ENCODE measurements around the gene KRTAP21-2. TPM values are rescaled to one million over a fixed set of nuclear protein-coding genes. Genes with fewer than 3 reads are reported as not detected.

The KRTAP21-2 gene
- total and polyA plus RNA-seq, 2 donors, result not detected

GRCh38 chr21:30726726-30727125, 20.3 kb downstream of the KRTAP21-2 start:
- H3K4me1 ChIP-seq (ENCODE audit: control insufficient read depth in 2 of 2, insufficient read depth in 2 of 2, low read length in 2 of 2), result no peaks in the 10 kb centered on the region
- no peaks in the 10 kb centered on the region for H3K27me3 ChIP-seq (ENCODE audit: control insufficient read depth in 2 of 2, insufficient read depth in 1 of 2, low read length in 1 of 2)
- WGBS, result 85% methylated on average over 1 of the region's 1 CpG
- no peaks in the 10 kb centered on the region for H3K36me3 ChIP-seq (ENCODE audit: control insufficient read depth in 2 of 2, insufficient read depth in 2 of 2, low read length in 1 of 2)
- H3K4me3 ChIP-seq (ENCODE audit: low read length in 2 of 2), result no peak overlapping the region
- H3K9me3 ChIP-seq (ENCODE audit: control insufficient read depth in 2 of 2, insufficient read depth in 1 of 2, low read length in 1 of 2), result no peaks in the 10 kb centered on the region
- no peak overlapping the region for H3K27ac ChIP-seq (ENCODE audit: low read depth in 1 of 2, low read length in 1 of 2)
- no peak for DNase-seq (ENCODE audit: low read depth in 6 of 9, low spot score in 9 of 9)

DNA sequence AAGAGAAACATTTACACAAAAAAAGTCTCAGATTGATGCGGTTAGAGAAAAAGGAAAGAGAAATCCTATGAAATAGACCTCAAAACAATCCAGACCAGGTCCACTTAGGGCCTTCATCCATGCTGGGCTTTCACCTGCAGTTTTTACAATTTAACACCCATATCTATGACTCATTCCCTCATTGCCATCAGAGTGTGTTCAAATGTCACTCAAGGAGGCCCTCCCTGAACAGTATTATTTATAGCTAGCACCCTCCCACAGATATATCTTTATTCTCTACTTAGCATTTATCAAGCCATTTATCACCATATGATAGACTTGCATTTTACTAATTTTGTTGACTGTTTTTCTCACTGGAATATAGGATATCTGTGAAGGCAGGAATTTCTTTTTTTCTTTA, 27.7 kb downstream of the KRTAP21-2 start:
- Histone ChIP-seq H3K27me3 (ENCODE audit: control insufficient read depth in 2 of 2, insufficient read depth in 1 of 2, low read length in 1 of 2) (no peaks in the 10 kb centered on the region), H3K4me3 (ENCODE audit: low read length in 2 of 2) (no peak overlapping the region), H3K4me1 (ENCODE audit: control insufficient read depth in 2 of 2, insufficient read depth in 2 of 2, low read length in 2 of 2) (no peaks in the 10 kb centered on the region), H3K36me3 (ENCODE audit: control insufficient read depth in 2 of 2, insufficient read depth in 2 of 2, low read length in 1 of 2) (no peaks in the 10 kb centered on the region), H3K9me3 (ENCODE audit: control insufficient read depth in 2 of 2, insufficient read depth in 1 of 2, low read length in 1 of 2) (no peaks in the 10 kb centered on the region), H3K27ac (ENCODE audit: low read depth in 1 of 2, low read length in 1 of 2) (no peak overlapping the region)
- DNase-seq (ENCODE audit: low read depth in 6 of 9, low spot score in 9 of 9), result no peak
- WGBS, result 95% methylated on average over 1 of the region's 1 CpG

DNA sequence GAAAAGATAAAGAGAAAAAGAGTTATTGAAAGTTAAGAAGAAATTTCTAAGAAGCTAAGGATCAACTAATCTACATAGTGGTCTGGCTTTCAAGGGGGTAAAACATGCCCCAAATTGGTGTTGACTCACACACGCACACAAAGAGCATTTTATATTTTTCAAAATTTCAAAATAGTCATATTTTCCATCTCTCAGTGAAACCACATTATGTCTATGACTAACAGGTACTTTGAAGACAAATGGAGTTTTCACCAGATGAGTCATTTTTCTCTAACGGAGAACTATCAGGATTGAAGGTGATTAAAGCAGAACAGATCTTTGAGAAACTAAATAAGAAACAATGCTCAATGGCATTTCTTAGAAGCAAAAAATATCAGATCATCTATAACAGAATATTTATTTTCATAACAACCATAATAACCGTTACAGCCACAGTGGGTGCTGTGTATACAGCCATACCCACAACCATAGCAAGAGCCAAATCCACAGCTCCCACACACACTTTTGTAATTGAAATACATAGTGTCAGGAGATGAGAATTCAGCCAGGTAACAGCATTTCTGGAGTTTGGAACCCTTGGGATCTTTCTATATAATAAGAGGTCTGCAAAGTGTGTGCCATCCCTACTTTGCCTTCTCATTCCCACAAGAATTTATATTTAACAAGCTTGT, 28.7 kb downstream of the KRTAP21-2 start, which contains the start of gene KRTAP21-3:
Gene KRTAP21-3 (minus strand): TSS at position 539 of the 671 bp plus-strand sequence. CDS start 18 bp downstream, at position 521.
- Histone ChIP-seq H3K36me3 (ENCODE audit: control insufficient read depth in 2 of 2, insufficient read depth in 2 of 2, low read length in 1 of 2) (no peaks in the 10 kb centered on the region), H3K27me3 (ENCODE audit: control insufficient read depth in 2 of 2, insufficient read depth in 1 of 2, low read length in 1 of 2) (no peaks in the 10 kb centered on the region), H3K4me1 (ENCODE audit: control insufficient read depth in 2 of 2, insufficient read depth in 2 of 2, low read length in 2 of 2) (no peaks in the 10 kb centered on the region), H3K4me3 (ENCODE audit: low read length in 2 of 2) (no peak within 1 kb of the TSS), H3K27ac (ENCODE audit: low read depth in 1 of 2, low read length in 1 of 2) (no peak within 1 kb of the TSS), H3K9me3 (ENCODE audit: control insufficient read depth in 2 of 2, insufficient read depth in 1 of 2, low read length in 1 of 2) (no peaks in the 10 kb centered on the region)
- no peak for DNase-seq (ENCODE audit: low read depth in 6 of 9, low spot score in 9 of 9)
- 93% methylated on average over 3 of the region's 3 CpGs for WGBS

DNA sequence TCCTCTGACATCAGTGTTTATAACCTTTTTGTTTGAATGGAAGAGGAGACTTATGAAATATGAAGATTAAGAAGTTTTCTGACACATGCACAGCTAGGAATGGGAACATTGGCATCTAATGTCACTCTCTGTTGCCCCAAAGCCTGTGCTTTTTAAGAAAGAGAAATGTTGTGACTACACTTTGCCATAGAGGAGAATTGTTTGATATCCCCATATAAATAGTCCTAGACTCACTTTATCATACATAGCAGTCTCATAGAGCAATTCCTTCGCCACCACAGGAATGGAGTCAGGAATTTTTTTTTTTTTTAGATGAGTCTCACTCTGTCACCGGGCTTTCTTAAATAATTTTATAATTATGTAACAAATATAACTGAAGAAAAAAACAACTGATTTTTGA, 30.0 kb downstream of the KRTAP21-2 start:
- H3K27me3 ChIP-seq (ENCODE audit: control insufficient read depth in 2 of 2, insufficient read depth in 1 of 2, low read length in 1 of 2), result no peaks in the 10 kb centered on the region
- no peaks in the 10 kb centered on the region for H3K36me3 ChIP-seq (ENCODE audit: control insufficient read depth in 2 of 2, insufficient read depth in 2 of 2, low read length in 1 of 2)
- H3K9me3 ChIP-seq (ENCODE audit: control insufficient read depth in 2 of 2, insufficient read depth in 1 of 2, low read length in 1 of 2), result no peaks in the 10 kb centered on the region
- no peaks in the 10 kb centered on the region for H3K4me1 ChIP-seq (ENCODE audit: control insufficient read depth in 2 of 2, insufficient read depth in 2 of 2, low read length in 2 of 2)
- no peak for DNase-seq (ENCODE audit: low read depth in 6 of 9, low spot score in 9 of 9)
- H3K4me3 ChIP-seq (ENCODE audit: low read length in 2 of 2), result no peak overlapping the region
- no peak overlapping the region for H3K27ac ChIP-seq (ENCODE audit: low read depth in 1 of 2, low read length in 1 of 2)
- 95% methylated on average over 2 of the region's 2 CpGs for WGBS

- no peaks in the 10 kb centered on the region for H3K4me1 ChIP-seq (ENCODE audit: control insufficient read depth in 2 of 2, insufficient read depth in 2 of 2, low read length in 2 of 2)
- no peaks in the 10 kb centered on the region for H3K9me3 ChIP-seq (ENCODE audit: control insufficient read depth in 2 of 2, insufficient read depth in 1 of 2, low read length in 1 of 2)
- WGBS, result 95% methylated on average over 2 of the region's 2 CpGs
- no peak overlapping the region for H3K4me3 ChIP-seq (ENCODE audit: low read length in 2 of 2)
- no peak overlapping the region for H3K27ac ChIP-seq (ENCODE audit: low read depth in 1 of 2, low read length in 1 of 2)
- no peak for DNase-seq (ENCODE audit: low read depth in 6 of 9, low spot score in 9 of 9)
- H3K27me3 ChIP-seq (ENCODE audit: control insufficient read depth in 2 of 2, insufficient read depth in 1 of 2, low read length in 1 of 2), result no peaks in the 10 kb centered on the region
- no peaks in the 10 kb centered on the region for H3K36me3 ChIP-seq (ENCODE audit: control insufficient read depth in 2 of 2, insufficient read depth in 2 of 2, low read length in 1 of 2)
Observed at GRCh38 chr21:30714946-30715345, 32.1 kb downstream of the KRTAP21-2 start.

- Histone ChIP-seq H3K27me3 (ENCODE audit: control insufficient read depth in 2 of 2, insufficient read depth in 1 of 2, low read length in 1 of 2) (no peaks in the 10 kb centered on the region), H3K36me3 (ENCODE audit: control insufficient read depth in 2 of 2, insufficient read depth in 2 of 2, low read length in 1 of 2) (no peaks in the 10 kb centered on the region), H3K4me3 (ENCODE audit: low read length in 2 of 2) (no peak overlapping the region), H3K4me1 (ENCODE audit: control insufficient read depth in 2 of 2, insufficient read depth in 2 of 2, low read length in 2 of 2) (no peaks in the 10 kb centered on the region), H3K27ac (ENCODE audit: low read depth in 1 of 2, low read length in 1 of 2) (no peak overlapping the region), H3K9me3 (ENCODE audit: control insufficient read depth in 2 of 2, insufficient read depth in 1 of 2, low read length in 1 of 2) (no peaks in the 10 kb centered on the region)
- DNase-seq (ENCODE audit: low read depth in 6 of 9, low spot score in 9 of 9), result no peak
- 80% methylated on average over 3 of the region's 3 CpGs for WGBS
Observed at GRCh38 chr21:30714456-30714855, 32.6 kb downstream of the KRTAP21-2 start.

- H3K4me3 ChIP-seq (ENCODE audit: low read length in 2 of 2), result no peak overlapping the region
- no peaks in the 10 kb centered on the region for H3K4me1 ChIP-seq (ENCODE audit: control insufficient read depth in 2 of 2, insufficient read depth in 2 of 2, low read length in 2 of 2)
- H3K27me3 ChIP-seq (ENCODE audit: control insufficient read depth in 2 of 2, insufficient read depth in 1 of 2, low read length in 1 of 2), result no peaks in the 10 kb centered on the region
- no peaks in the 10 kb centered on the region for H3K9me3 ChIP-seq (ENCODE audit: control insufficient read depth in 2 of 2, insufficient read depth in 1 of 2, low read length in 1 of 2)
- no peak overlapping the region for H3K27ac ChIP-seq (ENCODE audit: low read depth in 1 of 2, low read length in 1 of 2)
- WGBS, result 87% methylated on average over 3 of the region's 3 CpGs
- H3K36me3 ChIP-seq (ENCODE audit: control insufficient read depth in 2 of 2, insufficient read depth in 2 of 2, low read length in 1 of 2), result no peaks in the 10 kb centered on the region
- DNase-seq (ENCODE audit: low read depth in 6 of 9, low spot score in 9 of 9), result no peak
Observed at GRCh38 chr21:30713766-30714165, 33.3 kb downstream of the KRTAP21-2 start.

DNA sequence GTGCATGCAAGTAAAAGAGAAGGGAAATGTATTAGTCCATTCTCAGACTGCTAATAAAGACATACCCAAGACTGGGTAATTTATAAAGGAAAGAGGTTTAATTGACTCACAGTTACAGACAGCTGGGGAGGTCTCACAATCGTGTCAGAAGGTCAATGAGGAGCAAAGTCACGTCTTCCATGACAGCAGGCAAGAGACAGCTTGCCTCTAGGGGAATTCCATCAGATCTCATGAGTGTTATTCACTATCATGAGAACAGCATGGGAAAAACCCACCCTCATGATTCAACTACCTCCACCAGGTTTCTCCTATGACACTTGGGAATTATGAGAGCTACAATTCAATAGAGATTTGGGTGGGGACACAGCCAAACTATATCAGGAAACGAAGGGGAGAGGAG, 36.6 kb downstream of the KRTAP21-2 start:
- no peak overlapping the region for H3K4me3 ChIP-seq (ENCODE audit: low read length in 2 of 2)
- H3K27me3 ChIP-seq (ENCODE audit: control insufficient read depth in 2 of 2, insufficient read depth in 1 of 2, low read length in 1 of 2), result no peaks in the 10 kb centered on the region
- H3K9me3 ChIP-seq (ENCODE audit: control insufficient read depth in 2 of 2, insufficient read depth in 1 of 2, low read length in 1 of 2), result no peaks in the 10 kb centered on the region
- no peaks in the 10 kb centered on the region for H3K36me3 ChIP-seq (ENCODE audit: control insufficient read depth in 2 of 2, insufficient read depth in 2 of 2, low read length in 1 of 2)
- H3K27ac ChIP-seq (ENCODE audit: low read depth in 1 of 2, low read length in 1 of 2), result no peak overlapping the region
- H3K4me1 ChIP-seq (ENCODE audit: control insufficient read depth in 2 of 2, insufficient read depth in 2 of 2, low read length in 2 of 2), result no peaks in the 10 kb centered on the region
- 62% methylated on average over 3 of the region's 3 CpGs for WGBS
- DNase-seq (ENCODE audit: low read depth in 6 of 9, low spot score in 9 of 9), result no peak

DNA sequence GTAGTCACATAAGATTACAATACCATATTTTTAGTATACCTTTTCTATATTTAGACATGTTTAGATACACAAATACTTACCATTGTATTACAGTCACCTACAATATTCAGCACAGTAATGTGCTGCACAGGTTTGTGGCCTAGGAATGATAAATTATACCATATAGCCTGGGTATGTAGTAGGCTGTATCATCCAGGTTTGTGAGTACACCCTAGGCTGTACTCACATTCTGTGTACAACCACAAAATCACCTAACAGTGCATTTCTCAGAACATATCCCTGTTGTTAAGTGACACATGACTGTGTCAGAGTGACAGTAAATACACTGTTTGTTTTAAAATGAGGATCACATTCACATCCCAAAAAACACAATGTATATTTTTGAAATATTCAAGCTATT, 39.6 kb downstream of the KRTAP21-2 start:
- Histone ChIP-seq H3K27me3 (ENCODE audit: control insufficient read depth in 2 of 2, insufficient read depth in 1 of 2, low read length in 1 of 2) (no peaks in the 10 kb centered on the region), H3K27ac (ENCODE audit: low read depth in 1 of 2, low read length in 1 of 2) (no peak overlapping the region), H3K4me3 (ENCODE audit: low read length in 2 of 2) (no peak overlapping the region), H3K9me3 (ENCODE audit: control insufficient read depth in 2 of 2, insufficient read depth in 1 of 2, low read length in 1 of 2) (no peaks in the 10 kb centered on the region), H3K36me3 (ENCODE audit: control insufficient read depth in 2 of 2, insufficient read depth in 2 of 2, low read length in 1 of 2) (no peaks in the 10 kb centered on the region), H3K4me1 (ENCODE audit: control insufficient read depth in 2 of 2, insufficient read depth in 2 of 2, low read length in 2 of 2) (no peaks in the 10 kb centered on the region)
- DNase-seq (ENCODE audit: low read depth in 6 of 9, low spot score in 9 of 9), result no peak

All from thymus (tissue), 11 donors.